ENCODE results near the gene KCTD1.

The KCTD1 gene

DNA sequence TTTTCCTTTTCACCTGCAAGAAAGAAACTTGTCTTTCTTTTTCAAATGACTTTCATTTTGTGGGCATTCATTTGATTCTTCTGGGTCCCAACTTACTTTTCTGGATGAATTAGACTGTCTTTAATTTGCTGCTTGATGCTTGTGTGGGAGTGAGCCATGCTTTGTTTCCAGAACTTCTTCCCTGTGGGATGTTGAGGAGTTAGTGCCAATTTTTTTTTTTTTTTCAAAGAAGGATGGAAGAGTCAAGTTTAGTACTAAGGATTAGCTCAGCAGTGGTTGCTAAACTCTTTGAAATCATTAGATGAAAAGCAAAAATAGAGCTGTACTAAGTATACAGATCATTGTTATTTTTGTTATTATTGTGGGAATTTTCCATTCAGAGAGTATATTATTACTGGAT is 17.2 kb upstream of the KCTD1 start:
- TF ChIP-seq CEBPB (IDR thresholded peaks at IDR 0.05), result no peak
- TF ChIP-seq EGR1 (IDR thresholded peaks at IDR 0.05), result no peak
- TF ChIP-seq, protein P1, sequence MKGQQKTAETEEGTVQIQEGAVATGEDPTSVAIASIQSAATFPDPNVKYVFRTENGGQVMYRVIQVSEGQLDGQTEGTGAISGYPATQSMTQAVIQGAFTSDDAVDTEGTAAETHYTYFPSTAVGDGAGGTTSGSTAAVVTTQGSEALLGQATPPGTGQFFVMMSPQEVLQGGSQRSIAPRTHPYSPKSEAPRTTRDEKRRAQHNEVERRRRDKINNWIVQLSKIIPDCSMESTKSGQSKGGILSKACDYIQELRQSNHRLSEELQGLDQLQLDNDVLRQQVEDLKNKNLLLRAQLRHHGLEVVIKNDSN (IDR thresholded peaks at IDR 0.05), result no peak
- TF ChIP-seq EP300 (IDR thresholded peaks at IDR 0.05; ENCODE audit: borderline replicate concordance), result no peak
- TF ChIP-seq TEAD4 (IDR thresholded peaks at IDR 0.05), result no peak
- TF ChIP-seq REST (IDR thresholded peaks at IDR 0.05; ENCODE audit: low read depth), result no peak
- TF ChIP-seq, protein P2, sequence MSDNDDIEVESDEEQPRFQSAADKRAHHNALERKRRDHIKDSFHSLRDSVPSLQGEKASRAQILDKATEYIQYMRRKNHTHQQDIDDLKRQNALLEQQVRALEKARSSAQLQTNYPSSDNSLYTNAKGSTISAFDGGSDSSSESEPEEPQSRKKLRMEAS (IDR thresholded peaks at IDR 0.05), result no peak
- no peak for TF ChIP-seq CREB1 (IDR thresholded peaks at IDR 0.05; ENCODE audit: low read depth)
- no peak for TF ChIP-seq TCF12 (IDR thresholded peaks at IDR 0.05; ENCODE audit: low read depth)
- no peak for TF ChIP-seq YY1 (IDR thresholded peaks at IDR 0.05; ENCODE audit: low read depth)
- no peak for TF ChIP-seq RAD21 (IDR thresholded peaks at IDR 0.05; ENCODE audit: low read depth)
- TF ChIP-seq FOXM1 (IDR thresholded peaks at IDR 0.05; ENCODE audit: borderline replicate concordance, low read depth), result no peak
- TF ChIP-seq ZBTB7A (IDR thresholded peaks at IDR 0.05; ENCODE audit: low read depth), result no peak
- TF ChIP-seq TAF1 (IDR thresholded peaks at IDR 0.05; ENCODE audit: low read depth), result no peak
- no peak for TF ChIP-seq NFIC (IDR thresholded peaks at IDR 0.05)

GRCh38 chr18:26563024-26563423 is 14.7 kb upstream of the KCTD1 start:
- TF ChIP-seq CEBPB (IDR thresholded peaks at IDR 0.05), result no peak
- no peak for TF ChIP-seq ZBTB7A (IDR thresholded peaks at IDR 0.05; ENCODE audit: low read depth)
- TF ChIP-seq EGR1 (IDR thresholded peaks at IDR 0.05), result no peak
- no peak for TF ChIP-seq YY1 (IDR thresholded peaks at IDR 0.05; ENCODE audit: low read depth)
- no peak for TF ChIP-seq FOXM1 (IDR thresholded peaks at IDR 0.05; ENCODE audit: borderline replicate concordance, low read depth)
- no peak for TF ChIP-seq CREB1 (IDR thresholded peaks at IDR 0.05; ENCODE audit: low read depth)
- TF ChIP-seq REST (IDR thresholded peaks at IDR 0.05; ENCODE audit: low read depth), result no peak
- no peak for TF ChIP-seq TEAD4 (IDR thresholded peaks at IDR 0.05)
- no peak for TF ChIP-seq RAD21 (IDR thresholded peaks at IDR 0.05; ENCODE audit: low read depth)
- no peak for TF ChIP-seq TAF1 (IDR thresholded peaks at IDR 0.05; ENCODE audit: low read depth)
- TF ChIP-seq, protein P1 (IDR thresholded peaks at IDR 0.05), result no peak

DNA sequence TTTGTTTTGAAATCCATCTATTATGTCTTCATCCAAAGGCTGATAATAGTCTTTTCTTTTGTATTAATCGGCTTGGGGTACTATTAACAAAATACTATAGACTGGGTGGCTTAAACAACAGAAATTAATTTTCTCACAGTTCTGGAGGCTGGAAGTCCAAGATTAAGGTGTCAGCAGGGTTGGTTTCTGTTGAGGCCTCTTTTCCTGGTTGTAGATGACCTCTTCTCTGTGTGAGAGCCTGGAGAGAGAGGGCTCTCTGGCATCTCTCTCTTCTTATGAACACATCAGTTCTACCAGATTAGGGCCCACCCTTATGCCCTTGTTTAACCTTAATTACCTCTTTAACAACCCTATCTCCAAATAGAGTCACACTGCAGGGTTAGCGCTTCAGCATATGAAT is 14.2 kb upstream of the KCTD1 start:
- no peak for TF ChIP-seq TAF1 (IDR thresholded peaks at IDR 0.05; ENCODE audit: low read depth)
- no peak for TF ChIP-seq RAD21 (IDR thresholded peaks at IDR 0.05; ENCODE audit: low read depth)
- no peak for TF ChIP-seq REST (IDR thresholded peaks at IDR 0.05; ENCODE audit: low read depth)
- TF ChIP-seq NFIC (IDR thresholded peaks at IDR 0.05), result no peak
- no peak for TF ChIP-seq ZBTB7A (IDR thresholded peaks at IDR 0.05; ENCODE audit: low read depth)
- TF ChIP-seq TEAD4 (IDR thresholded peaks at IDR 0.05), result no peak
- no peak for TF ChIP-seq YY1 (IDR thresholded peaks at IDR 0.05; ENCODE audit: low read depth)
- no peak for TF ChIP-seq EP300 (IDR thresholded peaks at IDR 0.05; ENCODE audit: borderline replicate concordance)
- TF ChIP-seq, protein P1 (IDR thresholded peaks at IDR 0.05), result no peak
- TF ChIP-seq, protein P2 (IDR thresholded peaks at IDR 0.05), result no peak
- no peak for TF ChIP-seq CREB1 (IDR thresholded peaks at IDR 0.05; ENCODE audit: low read depth)
- no peak for TF ChIP-seq FOXM1 (IDR thresholded peaks at IDR 0.05; ENCODE audit: borderline replicate concordance, low read depth)
- TF ChIP-seq CEBPB (IDR thresholded peaks at IDR 0.05), result no peak

GRCh38 chr18:26561769-26562168 is 13.4 kb upstream of the KCTD1 start:
- TF ChIP-seq NFIC (IDR thresholded peaks at IDR 0.05) (no peak), REST (IDR thresholded peaks at IDR 0.05; ENCODE audit: low read depth) (no peak), TAF1 (IDR thresholded peaks at IDR 0.05; ENCODE audit: low read depth) (no peak), ZBTB7A (IDR thresholded peaks at IDR 0.05; ENCODE audit: low read depth) (no peak), EGR1 (IDR thresholded peaks at IDR 0.05) (no peak), EP300 (IDR thresholded peaks at IDR 0.05; ENCODE audit: borderline replicate concordance) (no peak), YY1 (IDR thresholded peaks at IDR 0.05; ENCODE audit: low read depth) (no peak), FOXM1 (IDR thresholded peaks at IDR 0.05; ENCODE audit: borderline replicate concordance, low read depth) (no peak)
